Activated CD4-positive, alpha-beta memory T cell treated with anti-CD3 and anti-CD28 coated beads, Interleukin-2, amount 10 ng/mL, durations not matched to agents 7 days and 5 days (primary cell): ENCODE measurements around the gene TLR4. TPM values are rescaled to one million over a fixed set of nuclear protein-coding genes. Genes with fewer than 3 reads are reported as not detected.

Source experiments
- CTCF ChIA-PET: fragments of 350-600 bp; sonication (Branson Sonifier 250); formaldehyde crosslinking; loops from one replicate; lab custom pipeline; 2021; ENCODE audit warnings: antibody characterized with exemption, inconsistent platforms; lab: Charles Lee
- POLR2A ChIA-PET: fragments of 350-600 bp; sonication (Branson Sonifier 250); formaldehyde crosslinking; loops from one replicate; lab custom pipeline; 2021; ENCODE audit warnings: antibody characterized with exemption; lab: Charles Lee
- DNase-seq: peaks from one replicate; pipeline ENCODE4 v3.0.0-alpha.2; 2020
- H3K27ac Mint-ChIP-seq: one replicate; pipeline ENCODE4 v1.8.0; 2021; ENCODE audit warnings: mild to moderate bottlenecking, mixed read lengths
- H3K27me3 Mint-ChIP-seq: one replicate; pipeline ENCODE4 v1.8.0; 2021; ENCODE audit warnings: mixed read lengths
- H3K36me3 Mint-ChIP-seq: one replicate; pipeline ENCODE4 v1.8.0; 2021; ENCODE audit warnings: low read depth, mixed read lengths
- H3K4me1 Mint-ChIP-seq: one replicate; pipeline ENCODE4 v1.8.0; 2021; ENCODE audit warnings: mixed read lengths
- H3K4me3 Mint-ChIP-seq: one replicate; pipeline ENCODE4 v1.8.0; 2021; ENCODE audit warnings: mild to moderate bottlenecking, mixed read lengths
- H3K9me3 Mint-ChIP-seq: one replicate; pipeline ENCODE4 v1.8.0; 2021; ENCODE audit warnings: mixed read lengths
- total RNA-seq, 2 experiments: library from RNA; stranded (reverse); gene quantifications; one replicate each; pipeline ENCODE4 v1.2.3, GENCODE V29; 2021

Gene TLR4
- total RNA-seq, 2 experiments from 2014 or later: 0.05 to 0.20 TPM

- POLR2A ChIA-PET: no interaction called here
These were observed 12.8 kb upstream of the TLR4 start for GRCh38 chr9:117691367-117691766.

GRCh38 chr9:117696154-117696553 is 8.0 kb upstream of the TLR4 start:
- ChIA-PET POLR2A (no interaction called here), CTCF (no interaction called here)
- Mint-ChIP-seq H3K9me3 (no peaks in the 10 kb centered on the region), H3K4me3 (no peak overlapping the region), H3K4me1 (no peaks in the 10 kb centered on the region), H3K27me3 (peaks cover 4% of the 10 kb centered on the region), H3K36me3 (no peaks in the 10 kb centered on the region), H3K27ac (no peak overlapping the region)
- no peak for DNase-seq

More at GRCh38 chr9:117691367-117691766, 12.8 kb upstream of the TLR4 start:
- Mint-ChIP-seq H3K27me3 (peaks cover 7% of the 10 kb centered on the region), H3K4me3 (no peak overlapping the region), H3K36me3 (no peaks in the 10 kb centered on the region), H3K9me3 (peaks cover 3% of the 10 kb centered on the region), H3K27ac (no peak overlapping the region), H3K4me1 (no peaks in the 10 kb centered on the region)
- CTCF ChIA-PET: no interaction called here
- DNase-seq: no peak

- DNase-seq: no peak
- Mint-ChIP-seq H3K27ac (no peak overlapping the region), H3K4me3 (no peak overlapping the region), H3K9me3 (no peaks in the 10 kb centered on the region), H3K27me3 (peaks cover 4% of the 10 kb centered on the region), H3K36me3 (no peaks in the 10 kb centered on the region), H3K4me1 (no peaks in the 10 kb centered on the region)
- ChIA-PET POLR2A (no interaction called here), CTCF (no interaction called here)
These were observed 7.2 kb upstream of the TLR4 start for GRCh38 chr9:117697046-117697445.

GRCh38 chr9:117703537-117703936 is 666 bp upstream of the TLR4 start:
- H3K4me1 Mint-ChIP-seq: peaks cover 4% of the 10 kb centered on the region
- CTCF ChIA-PET: no interaction called here
- no peak overlapping the region for H3K4me3 Mint-ChIP-seq
- DNase-seq: no peak
- H3K27ac Mint-ChIP-seq: no peak overlapping the region
- POLR2A ChIA-PET: no interaction called here
- H3K27me3 Mint-ChIP-seq: peaks cover 10% of the 10 kb centered on the region
- no peaks in the 10 kb centered on the region for H3K9me3 Mint-ChIP-seq
- H3K36me3 Mint-ChIP-seq: no peaks in the 10 kb centered on the region

- no peaks in the 10 kb centered on the region for H3K9me3 Mint-ChIP-seq
- no peak overlapping the region for H3K4me3 Mint-ChIP-seq
- no peak for DNase-seq
- H3K27me3 Mint-ChIP-seq: peaks cover 13% of the 10 kb centered on the region
- H3K4me1 Mint-ChIP-seq: peaks cover 4% of the 10 kb centered on the region
- ChIA-PET CTCF (no interaction called here), POLR2A (no interaction called here)
- H3K27ac Mint-ChIP-seq: no peak overlapping the region
- H3K36me3 Mint-ChIP-seq: no peaks in the 10 kb centered on the region
These were observed 394 bp downstream of the TLR4 start for GRCh38 chr9:117704597-117704996.

- ChIA-PET CTCF (no interaction called here), POLR2A (no interaction called here)
- H3K9me3 Mint-ChIP-seq: no peaks in the 10 kb centered on the region
- H3K4me1 Mint-ChIP-seq: peaks cover 4% of the 10 kb centered on the region
- H3K4me3 Mint-ChIP-seq: no peak overlapping the region
- DNase-seq: no peak
- H3K27me3 Mint-ChIP-seq: peaks cover 16% of the 10 kb centered on the region
- H3K27ac Mint-ChIP-seq: no peak overlapping the region
- H3K36me3 Mint-ChIP-seq: no peaks in the 10 kb centered on the region
These were observed 1.2 kb downstream of the TLR4 start for GRCh38 chr9:117705386-117705785.

- CTCF ChIA-PET: no interaction called here
- Mint-ChIP-seq H3K27ac (no peak overlapping the region), H3K9me3 (no peaks in the 10 kb centered on the region), H3K27me3 (peaks cover 19% of the 10 kb centered on the region), H3K36me3 (no peaks in the 10 kb centered on the region), H3K4me1 (peaks cover 4% of the 10 kb centered on the region), H3K4me3 (no peak overlapping the region)
- POLR2A ChIA-PET: no interaction called here
- no peak for DNase-seq
These were observed 2.4 kb downstream of the TLR4 start for GRCh38 chr9:117706421-117707116.

- H3K4me1 Mint-ChIP-seq: peaks cover 4% of the 10 kb centered on the region
- no peak overlapping the region for H3K4me3 Mint-ChIP-seq
- H3K9me3 Mint-ChIP-seq: no peaks in the 10 kb centered on the region
These were observed 3.4 kb downstream of the TLR4 start for GRCh38 chr9:117707561-117707960.

GRCh38 chr9:117709936-117710335 is 5.7 kb downstream of the TLR4 start:
- no peak overlapping the region for H3K4me3 Mint-ChIP-seq
- POLR2A ChIA-PET: no interaction called here
- DNase-seq: no peak

More at GRCh38 chr9:117707561-117707960, 3.4 kb downstream of the TLR4 start:
- Mint-ChIP-seq H3K27me3 (peaks cover 22% of the 10 kb centered on the region), H3K36me3 (no peaks in the 10 kb centered on the region), H3K27ac (no peak overlapping the region)
- CTCF ChIA-PET: no interaction called here
- POLR2A ChIA-PET: no interaction called here
- no peak for DNase-seq

GRCh38 chr9:117714282-117714681 is 10.1 kb downstream of the TLR4 start:
- Mint-ChIP-seq H3K27ac (no peak overlapping the region), H3K9me3 (no peaks in the 10 kb centered on the region), H3K4me3 (no peak overlapping the region), H3K36me3 (no peaks in the 10 kb centered on the region), H3K4me1 (peaks cover 21% of the 10 kb centered on the region), H3K27me3 (peaks cover 30% of the 10 kb centered on the region)
- ChIA-PET CTCF (no interaction called here), POLR2A (no interaction called here)
- peak; percentile 18 for DNase-seq

More at GRCh38 chr9:117709936-117710335, 5.7 kb downstream of the TLR4 start:
- Mint-ChIP-seq H3K27ac (no peak overlapping the region), H3K4me1 (no peaks in the 10 kb centered on the region), H3K27me3 (peaks cover 33% of the 10 kb centered on the region), H3K36me3 (no peaks in the 10 kb centered on the region), H3K9me3 (no peaks in the 10 kb centered on the region)
- CTCF ChIA-PET: no interaction called here

- DNase-seq: no peak
- H3K27me3 Mint-ChIP-seq: peaks cover 27% of the 10 kb centered on the region
- no peaks in the 10 kb centered on the region for H3K9me3 Mint-ChIP-seq
- no peak overlapping the region for H3K4me3 Mint-ChIP-seq
- H3K27ac Mint-ChIP-seq: no peak overlapping the region
- ChIA-PET CTCF (no interaction called here), POLR2A (no interaction called here)
- H3K36me3 Mint-ChIP-seq: no peaks in the 10 kb centered on the region
- H3K4me1 Mint-ChIP-seq: peaks cover 21% of the 10 kb centered on the region
These were observed 11.3 kb downstream of the TLR4 start for GRCh38 chr9:117715411-117715989.

GRCh38 chr9:117718085-117718484 is 13.9 kb downstream of the TLR4 start:
- no peak overlapping the region for H3K27ac Mint-ChIP-seq
- ChIA-PET POLR2A (no interaction called here), CTCF (no interaction called here)
- H3K9me3 Mint-ChIP-seq: no peaks in the 10 kb centered on the region
- no peaks in the 10 kb centered on the region for H3K36me3 Mint-ChIP-seq
- peaks cover 21% of the 10 kb centered on the region for H3K4me1 Mint-ChIP-seq
- no peak overlapping the region for H3K4me3 Mint-ChIP-seq
- no peak for DNase-seq
- peaks cover 29% of the 10 kb centered on the region for H3K27me3 Mint-ChIP-seq

GRCh38 chr9:117718701-117719100 is 14.5 kb downstream of the TLR4 start:
- ChIA-PET POLR2A (no interaction called here), CTCF (no interaction called here)
- Mint-ChIP-seq H3K9me3 (no peaks in the 10 kb centered on the region), H3K4me3 (no peak overlapping the region), H3K27ac (no peak overlapping the region), H3K27me3 (peaks cover 31% of the 10 kb centered on the region), H3K36me3 (no peaks in the 10 kb centered on the region), H3K4me1 (peaks cover 21% of the 10 kb centered on the region)
- DNase-seq: no peak
